Measurements from ENCODE around the gene NOLC1. TPM values are rescaled to one million over a fixed set of nuclear protein-coding genes. Genes with fewer than 3 reads are reported as not detected.

The NOLC1 gene
- total and polyA plus RNA-seq, 2 of the 13 experiments (the other 11 are each of a cell fraction or from before 2014, with no cell fraction given): 50.6 to 81.0 TPM

DNA sequence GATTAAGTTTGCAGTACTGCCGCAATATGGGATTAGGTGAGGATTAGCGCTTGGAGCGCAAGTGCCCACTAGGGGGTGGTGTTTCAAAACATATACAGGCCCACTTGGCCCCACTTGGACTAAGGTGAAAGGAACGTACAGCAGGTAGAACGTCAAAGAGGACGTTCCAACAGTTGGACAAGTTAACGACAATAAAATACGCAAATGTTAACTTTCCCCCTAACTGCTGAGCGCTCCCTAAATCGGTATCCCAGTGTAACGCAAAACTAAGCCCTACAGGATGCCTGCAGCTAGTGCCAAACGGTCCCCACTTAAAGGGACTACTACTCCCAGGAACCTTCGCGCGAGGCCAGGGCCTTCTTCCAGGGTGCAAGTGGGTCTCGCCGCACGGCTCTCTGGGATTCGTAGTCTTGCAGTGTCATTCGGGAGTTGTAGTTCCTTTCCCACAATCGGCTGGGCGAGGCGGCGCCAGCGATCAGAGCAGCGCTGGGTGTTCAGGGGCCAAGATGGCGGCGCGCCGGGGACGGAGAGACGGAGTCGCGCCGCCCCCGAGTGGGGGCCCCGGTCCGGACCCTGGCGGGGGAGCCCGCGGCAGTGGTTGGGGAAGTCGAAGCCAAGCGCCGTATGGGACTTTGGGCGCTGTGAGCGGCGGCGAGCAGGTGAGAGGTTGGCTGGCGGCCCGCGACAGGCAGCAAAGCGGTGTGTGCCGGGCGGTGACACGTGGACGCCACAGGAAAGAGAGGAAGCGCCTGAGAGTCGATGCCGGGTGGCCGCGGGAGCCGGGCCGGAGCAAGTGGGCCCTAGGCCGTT, 19.4 kb upstream of the NOLC1 start, which contains the start of gene PPRC1 (continued):
- TF ChIP-seq, protein P1, sequence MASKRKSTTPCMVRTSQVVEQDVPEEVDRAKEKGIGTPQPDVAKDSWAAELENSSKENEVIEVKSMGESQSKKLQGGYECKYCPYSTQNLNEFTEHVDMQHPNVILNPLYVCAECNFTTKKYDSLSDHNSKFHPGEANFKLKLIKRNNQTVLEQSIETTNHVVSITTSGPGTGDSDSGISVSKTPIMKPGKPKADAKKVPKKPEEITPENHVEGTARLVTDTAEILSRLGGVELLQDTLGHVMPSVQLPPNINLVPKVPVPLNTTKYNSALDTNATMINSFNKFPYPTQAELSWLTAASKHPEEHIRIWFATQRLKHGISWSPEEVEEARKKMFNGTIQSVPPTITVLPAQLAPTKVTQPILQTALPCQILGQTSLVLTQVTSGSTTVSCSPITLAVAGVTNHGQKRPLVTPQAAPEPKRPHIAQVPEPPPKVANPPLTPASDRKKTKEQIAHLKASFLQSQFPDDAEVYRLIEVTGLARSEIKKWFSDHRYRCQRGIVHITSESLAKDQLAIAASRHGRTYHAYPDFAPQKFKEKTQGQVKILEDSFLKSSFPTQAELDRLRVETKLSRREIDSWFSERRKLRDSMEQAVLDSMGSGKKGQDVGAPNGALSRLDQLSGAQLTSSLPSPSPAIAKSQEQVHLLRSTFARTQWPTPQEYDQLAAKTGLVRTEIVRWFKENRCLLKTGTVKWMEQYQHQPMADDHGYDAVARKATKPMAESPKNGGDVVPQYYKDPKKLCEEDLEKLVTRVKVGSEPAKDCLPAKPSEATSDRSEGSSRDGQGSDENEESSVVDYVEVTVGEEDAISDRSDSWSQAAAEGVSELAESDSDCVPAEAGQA (IDR thresholded peaks at IDR 0.05; ENCODE audit: low read depth): peak; percentile 87
- TF ChIP-seq, protein P1 (CRISPR knock-in tag; IDR thresholded peaks at IDR 0.05; ENCODE audit: borderline replicate concordance): no peak
- TF ChIP-seq ZNF792 (CRISPR knock-in tag; IDR thresholded peaks at IDR 0.05): peak; percentile 82; the same call in 1 of the 2 replicates
- TF ChIP-seq, protein P2, sequence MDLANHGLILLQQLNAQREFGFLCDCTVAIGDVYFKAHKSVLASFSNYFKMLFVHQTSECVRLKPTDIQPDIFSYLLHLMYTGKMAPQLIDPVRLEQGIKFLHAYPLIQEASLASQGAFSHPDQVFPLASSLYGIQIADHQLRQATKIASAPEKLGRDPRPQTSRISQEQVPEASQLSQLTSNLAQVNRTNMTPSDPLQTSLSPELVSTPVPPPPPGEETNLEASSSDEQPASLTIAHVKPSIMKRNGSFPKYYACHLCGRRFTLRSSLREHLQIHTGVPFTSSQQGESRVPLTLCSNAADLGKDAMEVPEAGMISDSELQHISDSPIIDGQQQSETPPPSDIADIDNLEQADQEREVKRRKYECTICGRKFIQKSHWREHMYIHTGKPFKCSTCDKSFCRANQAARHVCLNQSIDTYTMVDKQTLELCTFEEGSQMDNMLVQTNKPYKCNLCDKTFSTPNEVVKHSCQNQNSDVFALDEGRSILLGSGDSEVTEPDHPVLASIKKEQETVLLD (CRISPR knock-in tag; IDR thresholded peaks at IDR 0.05; ENCODE audit: low read depth): no peak
- TF ChIP-seq, protein P3, sequence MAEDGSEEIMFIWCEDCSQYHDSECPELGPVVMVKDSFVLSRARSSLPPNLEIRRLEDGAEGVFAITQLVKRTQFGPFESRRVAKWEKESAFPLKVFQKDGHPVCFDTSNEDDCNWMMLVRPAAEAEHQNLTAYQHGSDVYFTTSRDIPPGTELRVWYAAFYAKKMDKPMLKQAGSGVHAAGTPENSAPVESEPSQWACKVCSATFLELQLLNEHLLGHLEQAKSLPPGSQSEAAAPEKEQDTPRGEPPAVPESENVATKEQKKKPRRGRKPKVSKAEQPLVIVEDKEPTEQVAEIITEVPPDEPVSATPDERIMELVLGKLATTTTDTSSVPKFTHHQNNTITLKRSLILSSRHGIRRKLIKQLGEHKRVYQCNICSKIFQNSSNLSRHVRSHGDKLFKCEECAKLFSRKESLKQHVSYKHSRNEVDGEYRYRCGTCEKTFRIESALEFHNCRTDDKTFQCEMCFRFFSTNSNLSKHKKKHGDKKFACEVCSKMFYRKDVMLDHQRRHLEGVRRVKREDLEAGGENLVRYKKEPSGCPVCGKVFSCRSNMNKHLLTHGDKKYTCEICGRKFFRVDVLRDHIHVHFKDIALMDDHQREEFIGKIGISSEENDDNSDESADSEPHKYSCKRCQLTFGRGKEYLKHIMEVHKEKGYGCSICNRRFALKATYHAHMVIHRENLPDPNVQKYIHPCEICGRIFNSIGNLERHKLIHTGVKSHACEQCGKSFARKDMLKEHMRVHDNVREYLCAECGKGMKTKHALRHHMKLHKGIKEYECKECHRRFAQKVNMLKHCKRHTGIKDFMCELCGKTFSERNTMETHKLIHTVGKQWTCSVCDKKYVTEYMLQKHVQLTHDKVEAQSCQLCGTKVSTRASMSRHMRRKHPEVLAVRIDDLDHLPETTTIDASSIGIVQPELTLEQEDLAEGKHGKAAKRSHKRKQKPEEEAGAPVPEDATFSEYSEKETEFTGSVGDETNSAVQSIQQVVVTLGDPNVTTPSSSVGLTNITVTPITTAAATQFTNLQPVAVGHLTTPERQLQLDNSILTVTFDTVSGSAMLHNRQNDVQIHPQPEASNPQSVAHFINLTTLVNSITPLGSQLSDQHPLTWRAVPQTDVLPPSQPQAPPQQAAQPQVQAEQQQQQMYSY (CRISPR knock-in tag; IDR thresholded peaks at IDR 0.05): no peak
- TF ChIP-seq RBM39 (IDR thresholded peaks at IDR 0.05; ENCODE audit: low read depth, low read length, poor library complexity, severe bottlenecking): no peak
- TF ChIP-seq ZNF451 (CRISPR knock-in tag; IDR thresholded peaks at IDR 0.05): no peak
- TF ChIP-seq, protein P4, sequence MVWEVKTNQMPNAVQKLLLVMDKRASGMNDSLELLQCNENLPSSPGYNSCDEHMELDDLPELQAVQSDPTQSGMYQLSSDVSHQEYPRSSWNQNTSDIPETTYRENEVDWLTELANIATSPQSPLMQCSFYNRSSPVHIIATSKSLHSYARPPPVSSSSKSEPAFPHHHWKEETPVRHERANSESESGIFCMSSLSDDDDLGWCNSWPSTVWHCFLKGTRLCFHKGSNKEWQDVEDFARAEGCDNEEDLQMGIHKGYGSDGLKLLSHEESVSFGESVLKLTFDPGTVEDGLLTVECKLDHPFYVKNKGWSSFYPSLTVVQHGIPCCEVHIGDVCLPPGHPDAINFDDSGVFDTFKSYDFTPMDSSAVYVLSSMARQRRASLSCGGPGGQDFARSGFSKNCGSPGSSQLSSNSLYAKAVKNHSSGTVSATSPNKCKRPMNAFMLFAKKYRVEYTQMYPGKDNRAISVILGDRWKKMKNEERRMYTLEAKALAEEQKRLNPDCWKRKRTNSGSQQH (CRISPR knock-in tag; IDR thresholded peaks at IDR 0.05; ENCODE audit: low read depth): 0 out of 2 replicates have a peak, but pooled peaks have one; percentile 63
- TF ChIP-seq ZNF775 (CRISPR knock-in tag; IDR thresholded peaks at IDR 0.05; ENCODE audit: borderline replicate concordance): no peak
- 0 out of 2 replicates have a peak, but pooled peaks have one; percentile 45 for TF ChIP-seq NFE2L1 (CRISPR knock-in tag; IDR thresholded peaks at IDR 0.05; ENCODE audit: borderline replicate concordance)
- no peak for TF ChIP-seq HDAC6 (IDR thresholded peaks at IDR 0.05; ENCODE audit: low read depth, low read length)
- no peak; the same call in 1 of the 2 replicates for TF ChIP-seq KLF9 (CRISPR knock-in tag; IDR thresholded peaks at IDR 0.05; ENCODE audit: low read depth)
- peak; percentile 57 for TF ChIP-seq STAG1 (CRISPR knock-in tag; IDR thresholded peaks at IDR 0.05)
- TF ChIP-seq SPEN (CRISPR knock-in tag; IDR thresholded peaks at IDR 0.05; ENCODE audit: low read depth): peak; percentile 82
- peak; percentile 46; the same call in 1 of the 2 replicates for TF ChIP-seq ZBTB38 (CRISPR knock-in tag; IDR thresholded peaks at IDR 0.05)

Measured in HepG2 (cell line).